Breast epithelium (tissue), 4 donors: ENCODE measurements around the gene ZNF618. TPM values are rescaled to one million over a fixed set of nuclear protein-coding genes. Genes with fewer than 3 reads are reported as not detected.

Experiments used
- DNase-seq, 2 donors: peaks; one replicate each; pipeline ENCODE4 v3.0.0-alpha.2; 2019; ENCODE audit warnings: low spot score in 2 of 2
- H3K27ac ChIP-seq, 2 donors: fragments of 200-600 bp; sonication (generic) in 1 of 2; one replicate each; pipeline ENCODE4 v1.5.1; 2016 to 2019; ENCODE audit warnings: mild to moderate bottlenecking in 1 of 2
- H3K27me3 ChIP-seq, 2 donors: fragments of 200-600 bp; sonication (generic) in 1 of 2; one replicate each; pipeline versions ENCODE4 v1.5.1 to v1.6.0; 2017 to 2019; ENCODE audit warnings: control low read depth in 1 of 2, mild to moderate bottlenecking in 1 of 2
- H3K36me3 ChIP-seq: fragments of 200-600 bp; one replicate; pipeline ENCODE4 v1.5.1; 2019
- H3K4me1 ChIP-seq, 2 donors: fragments of 200-600 bp; sonication (generic); one replicate each; pipeline ENCODE4 v1.5.1; 2016 to 2019; ENCODE audit warnings: control low read depth in 1 of 2
- H3K4me3 ChIP-seq, 3 donors: fragments of 200-600 bp; sonication (generic); 1 replicate in 2 of 3; 2 replicates in 1 of 3; pipeline ENCODE4 v1.5.1; 2016 to 2019; ENCODE audit warnings: mild to moderate bottlenecking in 3 of 3, moderate library complexity in 2 of 3
- H3K9me3 ChIP-seq, 2 donors: fragments of 200-600 bp; sonication (generic) in 1 of 2; one replicate each; pipeline ENCODE4 v1.5.1; 2016 to 2019; ENCODE audit warnings: control low read depth in 1 of 2
- CTCF ChIP-seq, 3 donors: fragments of 450-650 bp; IDR thresholded peaks; one replicate each; pipeline ENCODE4 v1.5.1; 2016 to 2017; ENCODE audit warnings: antibody characterized with exemption in 3 of 3, mild to moderate bottlenecking in 3 of 3, moderate library complexity in 3 of 3
- POLR2A ChIP-seq: fragments of 450-650 bp; IDR thresholded peaks from one replicate; pipeline ENCODE4 v1.6.1; 2016; ENCODE audit warnings: antibody characterized with exemption, mild to moderate bottlenecking, moderate library complexity
- POLR2AphosphoS5 ChIP-seq, 3 donors: sonication (generic); formaldehyde crosslinking; IDR thresholded peaks; one replicate each; pipeline ENCODE4 v1.6.1; 2017; ENCODE audit warnings: antibody characterized with exemption in 3 of 3
- intact Hi-C: fragments of 100-400 bp; cut with DNase I; formaldehyde crosslinking; loops from one replicate; pipeline ENCODE4 v1.15.1; 2023; ENCODE audit warnings: low total_unique reads
- total RNA-seq, 3 donors: library from RNA; depleted of rRNA; stranded (reverse); fragments of >200 nt; gene quantifications; one replicate each; pipeline ENCODE4 v1.1.0, GENCODE V29; 2016

ZNF618 gene
- total RNA-seq, 3 donors from 2014 or later = 4.6 to 11.8 (median 10.4) TPM

- intact Hi-C loops = no loop called here
- H3K36me3 ChIP-seq = no peaks in the 10 kb centered on the region
- TF ChIP-seq POLR2AphosphoS5 (IDR thresholded peaks at IDR 0.05) (no peak), CTCF (IDR thresholded peaks at IDR 0.05) (no peak), POLR2A (no peak)
- no peak for DNase-seq
- no peak overlapping the region for H3K27ac ChIP-seq
- no peaks in the 10 kb centered on the region for H3K27me3 ChIP-seq
- no peaks in the 10 kb centered on the region for H3K9me3 ChIP-seq
- H3K4me1 ChIP-seq = peaks cover 0 to 3% of the 10 kb centered on the region in 2 donors
- H3K4me3 ChIP-seq = no peak overlapping the region
These were observed 43.3 kb downstream of the ZNF618 start for GRCh38 chr9:113919382-113919781.

GRCh38 chr9:113919871-113920270, 43.8 kb downstream of the ZNF618 start:
- Histone ChIP-seq H3K36me3 (no peaks in the 10 kb centered on the region), H3K27ac (no peak overlapping the region), H3K4me1 (peaks cover 0 to 3% of the 10 kb centered on the region in 2 donors), H3K27me3 (no peaks in the 10 kb centered on the region), H3K9me3 (no peaks in the 10 kb centered on the region), H3K4me3 (no peak overlapping the region)
- TF ChIP-seq POLR2A (no peak), POLR2AphosphoS5 (IDR thresholded peaks at IDR 0.05) (no peak), CTCF (IDR thresholded peaks at IDR 0.05) (no peak)
- no peak for DNase-seq
- intact Hi-C loops = no loop called here

GRCh38 chr9:113920872-113921271, 44.8 kb downstream of the ZNF618 start:
- no peak for TF ChIP-seq POLR2A
- TF ChIP-seq CTCF (IDR thresholded peaks at IDR 0.05) = no peak
- TF ChIP-seq POLR2AphosphoS5 (IDR thresholded peaks at IDR 0.05) = no peak
- peaks cover 0 to 3% of the 10 kb centered on the region in 2 donors for H3K4me1 ChIP-seq
- H3K27me3 ChIP-seq = no peaks in the 10 kb centered on the region
- H3K9me3 ChIP-seq = no peaks in the 10 kb centered on the region
- no peak overlapping the region for H3K4me3 ChIP-seq
- no peak for DNase-seq
- H3K27ac ChIP-seq = no peak overlapping the region
- no peaks in the 10 kb centered on the region for H3K36me3 ChIP-seq
- intact Hi-C loops = no loop called here

DNA sequence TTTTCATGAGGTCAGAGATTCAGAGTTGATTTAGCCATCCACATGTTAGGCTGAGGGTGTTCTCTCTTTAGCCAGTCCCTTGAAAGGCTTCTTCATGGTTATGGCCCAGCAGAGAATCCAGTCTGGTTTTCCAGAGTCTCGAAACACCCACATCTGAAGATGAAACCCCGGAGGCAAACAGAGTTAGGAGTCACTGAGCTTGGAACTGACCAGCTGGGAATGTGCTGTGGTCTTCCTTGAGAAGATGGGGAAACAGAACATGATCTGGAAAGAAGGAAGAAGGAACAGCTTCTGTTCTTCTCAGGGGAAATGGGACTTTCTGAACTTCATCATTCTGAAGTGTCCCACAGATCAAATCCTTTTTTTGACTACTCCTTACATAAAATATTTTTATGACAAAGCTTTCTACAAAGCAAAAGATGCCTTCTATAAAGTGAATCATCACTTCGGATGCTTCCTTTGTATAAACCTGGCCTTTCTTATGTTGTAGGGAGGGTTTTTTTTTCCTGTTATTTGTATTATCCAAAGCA, 45.4 kb downstream of the ZNF618 start:
- intact Hi-C loops = no loop called here
- H3K27ac ChIP-seq = no peak overlapping the region
- no peak overlapping the region for H3K4me3 ChIP-seq
- peaks cover 0 to 3% of the 10 kb centered on the region in 2 donors for H3K4me1 ChIP-seq
- no peak for TF ChIP-seq POLR2AphosphoS5 (IDR thresholded peaks at IDR 0.05)
- no peak for TF ChIP-seq CTCF (IDR thresholded peaks at IDR 0.05)
- TF ChIP-seq POLR2A = no peak
- no peaks in the 10 kb centered on the region for H3K9me3 ChIP-seq
- no peak for DNase-seq
- H3K36me3 ChIP-seq = no peaks in the 10 kb centered on the region
- H3K27me3 ChIP-seq = no peaks in the 10 kb centered on the region

DNA sequence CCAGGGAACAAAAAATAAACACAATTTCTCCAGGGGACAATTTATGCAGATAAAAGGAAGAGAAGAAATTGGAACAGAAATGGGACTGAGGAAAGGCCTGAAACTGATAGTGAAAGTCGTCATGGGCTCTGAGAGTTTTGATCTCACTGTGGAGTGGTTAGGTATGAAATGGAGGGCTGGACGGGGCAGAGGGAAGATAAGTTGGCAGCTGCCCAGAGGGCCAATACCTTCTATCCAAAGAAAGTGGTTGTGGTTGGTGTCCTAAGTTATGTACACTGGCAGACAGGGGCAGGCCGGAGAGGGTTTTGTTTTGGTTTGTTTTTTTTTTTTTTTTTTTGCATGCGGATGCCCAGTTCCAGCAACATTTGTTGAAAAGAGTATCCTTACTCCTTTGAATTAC, 46.1 kb downstream of the ZNF618 start:
- intact Hi-C loops = no loop called here
- no peak for DNase-seq
- no peaks in the 10 kb centered on the region for H3K9me3 ChIP-seq
- no peaks in the 10 kb centered on the region for H3K27me3 ChIP-seq
- no peak overlapping the region for H3K4me3 ChIP-seq
- no peak overlapping the region for H3K27ac ChIP-seq
- no peaks in the 10 kb centered on the region for H3K36me3 ChIP-seq
- no peak for TF ChIP-seq CTCF (IDR thresholded peaks at IDR 0.05)
- TF ChIP-seq POLR2A = no peak
- TF ChIP-seq POLR2AphosphoS5 (IDR thresholded peaks at IDR 0.05) = no peak
- H3K4me1 ChIP-seq = peaks cover 0 to 3% of the 10 kb centered on the region in 2 donors
